ENCODE results near the gene ASCC2.

ASCC2 gene

GRCh38 chr22:29846290-29846689 is 8.2 kb upstream of the ASCC2 start:
- no peak for TF ChIP-seq CTCF (IDR thresholded peaks at IDR 0.05)

GRCh38 chr22:29842740-29843139 is 4.7 kb upstream of the ASCC2 start:
- no peak for TF ChIP-seq CTCF (IDR thresholded peaks at IDR 0.05)

GRCh38 chr22:29842172-29842571 is 4.1 kb upstream of the ASCC2 start:
- no peak for TF ChIP-seq CTCF (IDR thresholded peaks at IDR 0.05)

- no peak for TF ChIP-seq CTCF (IDR thresholded peaks at IDR 0.05)
These were observed 2.4 kb upstream of the ASCC2 start for GRCh38 chr22:29840498-29840897.

- no peak for TF ChIP-seq CTCF (IDR thresholded peaks at IDR 0.05)
These were observed 965 bp upstream of the ASCC2 start for GRCh38 chr22:29839039-29839438.

GRCh38 chr22:29838599-29838956 is 504 bp upstream of the ASCC2 start:
- TF ChIP-seq CTCF (IDR thresholded peaks at IDR 0.05): no peak

GRCh38 chr22:29834046-29834445 is 4.0 kb downstream of the ASCC2 start:
- TF ChIP-seq CTCF (IDR thresholded peaks at IDR 0.05): no peak

- no peak for TF ChIP-seq CTCF (IDR thresholded peaks at IDR 0.05)
These were observed 4.6 kb downstream of the ASCC2 start for GRCh38 chr22:29833392-29833965.

Data from LNCAP (cell line).